HG03060 (cell line): ENCODE data around the gene EPHB2.

Experiments used
- ATAC-seq: cut with Tn5 transposase; IDR thresholded peaks from one replicate; pipeline ENCODE4 v1.9.1; 2021; ENCODE audit warnings: low read depth, moderate number of reproducible peaks; ENCODE audit not compliant: unreplicated experiment

EPHB2 gene

GRCh38 chr1:22875241-22875640 is 164.6 kb downstream of the EPHB2 start:
- no peak for ATAC-seq

GRCh38 chr1:22875841-22876240 is 165.2 kb downstream of the EPHB2 start:
- ATAC-seq = no peak

GRCh38 chr1:22876359-22877111 is 165.9 kb downstream of the EPHB2 start:
- ATAC-seq = no peak

GRCh38 chr1:22877112-22877915 is 166.7 kb downstream of the EPHB2 start:
- ATAC-seq = no peak

- ATAC-seq = no peak
These were observed 167.3 kb downstream of the EPHB2 start for GRCh38 chr1:22877980-22878379.

- ATAC-seq = no peak
These were observed 168.0 kb downstream of the EPHB2 start for GRCh38 chr1:22878626-22879025.

GRCh38 chr1:22879445-22879844 is 168.8 kb downstream of the EPHB2 start:
- ATAC-seq = no peak

- ATAC-seq = no peak
These were observed 169.5 kb downstream of the EPHB2 start for GRCh38 chr1:22880174-22880601.

- ATAC-seq = no peak
These were observed 172.8 kb downstream of the EPHB2 start for GRCh38 chr1:22883406-22883805.

- no peak for ATAC-seq
These were observed 174.3 kb downstream of the EPHB2 start for GRCh38 chr1:22884806-22885530.

GRCh38 chr1:22886211-22886610 is 175.6 kb downstream of the EPHB2 start:
- no peak for ATAC-seq

- no peak for ATAC-seq
These were observed 176.9 kb downstream of the EPHB2 start for GRCh38 chr1:22887491-22887890.

- ATAC-seq = no peak
These were observed 177.9 kb downstream of the EPHB2 start for GRCh38 chr1:22888320-22889075.

GRCh38 chr1:22889213-22889827 is 178.7 kb downstream of the EPHB2 start:
- ATAC-seq = no peak

GRCh38 chr1:22892789-22893188 is 182.2 kb downstream of the EPHB2 start:
- no peak for ATAC-seq

GRCh38 chr1:22893292-22893691 is 182.7 kb downstream of the EPHB2 start:
- ATAC-seq = no peak

GRCh38 chr1:22895357-22895756 is 184.7 kb downstream of the EPHB2 start:
- no peak for ATAC-seq

- no peak for ATAC-seq
These were observed 185.5 kb downstream of the EPHB2 start for GRCh38 chr1:22896184-22896583.

- no peak for ATAC-seq
These were observed 189.8 kb downstream of the EPHB2 start for GRCh38 chr1:22900451-22900850.

GRCh38 chr1:22903113-22903512 is 192.5 kb downstream of the EPHB2 start:
- no peak for ATAC-seq
